ENCODE results near the gene FOXE3.

FOXE3 gene

DNA sequence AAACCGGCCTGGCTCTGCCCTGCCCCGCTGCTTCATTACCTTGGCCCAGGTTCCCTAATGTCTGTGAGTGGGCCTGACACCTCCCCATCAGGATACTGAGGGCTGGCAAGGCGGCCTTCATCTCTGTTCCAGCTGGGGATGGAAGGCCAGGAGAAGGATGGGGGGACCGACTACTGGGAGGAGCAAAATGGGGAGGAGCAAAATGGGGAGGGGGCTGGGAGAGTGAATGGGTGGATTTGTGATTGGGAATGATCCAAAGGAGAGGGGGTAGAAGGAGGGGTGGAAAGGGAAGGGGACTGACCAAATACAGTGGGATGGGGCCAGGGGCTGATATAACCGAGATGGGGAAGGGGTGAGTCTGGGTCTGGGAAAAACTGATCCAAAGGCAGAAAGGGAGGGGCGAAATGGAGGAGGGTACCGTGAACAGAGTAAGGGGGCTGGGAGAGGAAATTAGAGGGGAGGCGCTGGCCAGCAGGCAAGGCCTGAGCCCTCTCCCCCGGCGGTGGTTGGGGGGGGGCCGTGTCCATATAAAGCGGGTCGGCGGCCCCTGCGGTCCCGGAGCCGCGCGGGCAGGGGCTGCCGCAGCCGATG lies at the start of gene FOXE3:
FOXE3 (plus strand) TSS at position 558 of the 591 bp plus-strand sequence; CDS start at position 589, 31 bp downstream.
- no peak for DNase-seq (ENCODE audit: low read depth)
- H3K4me3 ChIP-seq (ENCODE audit: low read depth, low read length) = peak within 1 kb of the TSS; percentile 50

DNA sequence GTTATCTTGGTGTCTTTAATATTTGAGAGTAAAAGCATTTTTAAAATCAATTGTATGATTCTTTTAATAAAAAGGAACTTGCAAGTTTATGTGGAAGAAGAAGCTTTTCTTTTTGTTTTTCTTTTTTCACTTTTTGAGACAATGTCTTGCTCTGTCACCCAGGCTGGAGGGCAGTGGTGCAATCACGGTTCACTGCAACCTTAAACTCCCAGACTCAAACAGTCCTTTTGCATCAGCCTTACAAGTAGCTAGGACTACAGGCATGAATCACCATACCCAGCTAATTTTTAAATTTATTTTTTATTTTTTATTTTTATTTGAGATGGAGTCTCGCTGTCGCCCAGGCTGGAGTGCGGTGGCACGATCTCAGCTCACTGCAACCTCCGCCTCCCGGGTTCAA lies 48.4 kb upstream of the FOXE3 start:
- peak; percentile 41 for DNase-seq (ENCODE audit: low read depth)
- TF ChIP-seq, protein P1, sequence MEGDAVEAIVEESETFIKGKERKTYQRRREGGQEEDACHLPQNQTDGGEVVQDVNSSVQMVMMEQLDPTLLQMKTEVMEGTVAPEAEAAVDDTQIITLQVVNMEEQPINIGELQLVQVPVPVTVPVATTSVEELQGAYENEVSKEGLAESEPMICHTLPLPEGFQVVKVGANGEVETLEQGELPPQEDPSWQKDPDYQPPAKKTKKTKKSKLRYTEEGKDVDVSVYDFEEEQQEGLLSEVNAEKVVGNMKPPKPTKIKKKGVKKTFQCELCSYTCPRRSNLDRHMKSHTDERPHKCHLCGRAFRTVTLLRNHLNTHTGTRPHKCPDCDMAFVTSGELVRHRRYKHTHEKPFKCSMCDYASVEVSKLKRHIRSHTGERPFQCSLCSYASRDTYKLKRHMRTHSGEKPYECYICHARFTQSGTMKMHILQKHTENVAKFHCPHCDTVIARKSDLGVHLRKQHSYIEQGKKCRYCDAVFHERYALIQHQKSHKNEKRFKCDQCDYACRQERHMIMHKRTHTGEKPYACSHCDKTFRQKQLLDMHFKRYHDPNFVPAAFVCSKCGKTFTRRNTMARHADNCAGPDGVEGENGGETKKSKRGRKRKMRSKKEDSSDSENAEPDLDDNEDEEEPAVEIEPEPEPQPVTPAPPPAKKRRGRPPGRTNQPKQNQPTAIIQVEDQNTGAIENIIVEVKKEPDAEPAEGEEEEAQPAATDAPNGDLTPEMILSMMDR (conservative IDR thresholded peaks at IDR 0.05; ENCODE audit: low read depth, low read length) = no peak
- H3K4me3 ChIP-seq (ENCODE audit: low read depth, low read length) = no peak overlapping the region

More for the DNA sequence above, at the start of gene FOXE3:
- TF ChIP-seq, protein P1 (conservative IDR thresholded peaks at IDR 0.05; ENCODE audit: low read depth, low read length) = no peak

DNA sequence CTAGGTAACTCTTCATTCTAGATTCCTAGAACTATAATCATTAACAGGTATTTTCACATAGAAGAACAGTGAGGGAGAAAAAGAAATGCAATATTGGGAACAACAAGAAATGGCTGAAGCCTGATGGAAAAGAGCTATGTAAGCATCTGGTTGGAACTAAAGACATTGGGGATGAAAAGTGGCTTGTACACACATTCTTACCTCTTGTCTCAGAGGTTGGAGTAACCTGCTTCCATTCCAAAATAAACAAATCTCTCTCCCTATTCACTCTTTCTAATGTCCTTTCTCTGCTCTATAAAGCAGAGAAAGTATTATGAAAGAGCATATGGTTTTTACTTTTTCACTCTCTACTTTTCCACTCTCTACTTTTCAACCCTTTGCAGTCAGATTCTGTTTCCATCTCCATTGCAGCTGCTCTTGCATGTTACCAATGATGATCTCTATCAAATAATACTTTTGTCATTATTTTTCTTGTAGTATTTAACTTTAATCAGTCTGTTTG lies 45.0 kb upstream of the FOXE3 start:
- TF ChIP-seq, protein P1 (conservative IDR thresholded peaks at IDR 0.05; ENCODE audit: low read depth, low read length) = no peak
- DNase-seq (ENCODE audit: low read depth) = peak; percentile 48
- no peak overlapping the region for H3K4me3 ChIP-seq (ENCODE audit: low read depth, low read length)

DNA sequence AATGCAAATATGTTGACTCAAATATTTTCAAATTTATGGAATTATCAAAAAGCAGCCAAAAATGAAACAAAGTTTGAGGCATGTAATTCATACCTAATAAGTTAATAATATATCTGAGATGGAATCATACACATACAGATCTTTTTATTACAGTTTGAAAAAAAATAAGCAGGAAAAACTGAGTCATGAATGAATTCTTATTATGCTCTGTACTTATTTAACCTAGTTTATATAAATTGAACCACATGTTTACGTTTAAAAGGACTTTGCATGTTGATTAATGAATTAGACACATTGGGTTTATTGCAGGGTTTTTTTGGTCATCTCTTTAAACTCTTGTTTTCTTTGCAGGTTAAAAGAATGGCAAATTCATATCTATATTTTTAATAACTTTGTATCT lies 41.6 kb upstream of the FOXE3 start:
- DNase-seq (ENCODE audit: low read depth) = no peak
- TF ChIP-seq, protein P1 (conservative IDR thresholded peaks at IDR 0.05; ENCODE audit: low read depth, low read length) = no peak

DNA sequence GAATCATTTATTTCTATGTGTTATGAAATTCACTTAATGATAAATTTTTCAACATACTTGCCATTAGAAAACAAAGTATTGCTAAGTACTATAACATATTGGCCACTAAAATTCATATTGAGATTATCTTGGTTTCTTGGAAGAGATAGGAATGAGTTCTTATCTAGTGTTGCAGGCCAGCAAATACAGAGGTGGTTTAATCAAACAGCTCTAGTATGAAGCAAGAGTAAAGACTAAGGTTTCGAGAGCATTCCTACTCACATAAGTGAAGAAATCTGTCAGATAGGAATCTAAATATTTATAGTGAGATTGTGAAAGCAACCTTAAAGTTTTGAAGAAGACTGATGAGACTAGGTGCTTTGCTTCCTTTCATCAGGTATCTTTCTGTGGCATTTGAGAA lies 37.9 kb upstream of the FOXE3 start:
- H3K4me3 ChIP-seq (ENCODE audit: low read depth, low read length) = no peak overlapping the region
- DNase-seq (ENCODE audit: low read depth) = peak; percentile 64
- TF ChIP-seq, protein P1 (conservative IDR thresholded peaks at IDR 0.05; ENCODE audit: low read depth, low read length) = no peak

More for the DNA sequence above, 41.6 kb upstream of the FOXE3 start:
- H3K4me3 ChIP-seq (ENCODE audit: low read depth, low read length) = no peak overlapping the region

DNA sequence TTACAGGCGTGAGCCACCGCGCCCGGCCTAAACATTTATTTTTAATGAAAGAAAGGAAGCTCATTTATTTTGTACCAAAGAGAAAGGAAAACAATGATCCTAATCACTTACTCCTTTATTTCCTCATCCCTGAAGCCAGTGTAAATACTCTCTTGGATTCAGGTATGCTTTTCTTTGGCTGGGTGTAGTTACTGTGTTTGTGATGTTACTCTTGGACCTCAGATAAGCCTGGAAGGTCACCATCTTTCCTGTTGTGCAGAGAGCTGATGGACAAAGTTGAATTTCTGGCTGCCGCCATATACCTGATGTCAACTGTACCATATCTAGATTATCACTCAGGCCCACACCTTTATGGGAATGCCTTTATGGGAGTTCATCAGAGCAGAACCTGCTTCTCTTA lies 35.4 kb upstream of the FOXE3 start:
- TF ChIP-seq, protein P1 (conservative IDR thresholded peaks at IDR 0.05; ENCODE audit: low read depth, low read length) = no peak
- no peak overlapping the region for H3K4me3 ChIP-seq (ENCODE audit: low read depth, low read length)
- no peak for DNase-seq (ENCODE audit: low read depth)

DNA sequence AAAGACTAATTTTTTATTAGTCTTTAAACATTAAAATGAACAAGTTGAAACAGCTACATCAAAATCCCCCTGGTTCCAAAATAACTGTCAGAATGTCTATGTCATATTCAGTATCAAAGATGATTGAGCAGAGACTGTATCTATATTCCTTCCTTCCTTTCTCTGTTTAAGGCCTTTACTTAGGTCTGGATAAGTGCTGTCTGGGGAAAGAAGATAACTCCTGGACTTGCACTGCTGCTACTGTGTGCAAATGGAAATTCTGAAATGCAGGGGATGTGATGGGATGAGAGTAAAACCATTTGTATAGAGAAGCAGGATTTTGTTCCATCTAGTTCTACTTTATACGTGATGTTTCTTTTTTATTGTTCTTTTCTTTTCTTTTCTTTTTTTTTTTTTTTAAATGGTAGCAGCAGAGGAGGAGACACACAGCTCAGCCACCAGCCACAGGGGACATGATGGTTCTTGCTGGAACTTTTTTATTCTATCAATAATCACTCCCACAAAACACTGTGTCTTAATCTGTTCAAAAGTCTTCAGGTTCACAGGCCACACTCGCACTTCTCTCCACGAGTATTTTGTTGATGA lies 33.6 kb upstream of the FOXE3 start:
- no peak for DNase-seq (ENCODE audit: low read depth)
- TF ChIP-seq, protein P1 (conservative IDR thresholded peaks at IDR 0.05; ENCODE audit: low read depth, low read length) = no peak
- no peak overlapping the region for H3K4me3 ChIP-seq (ENCODE audit: low read depth, low read length)

All from choroid plexus epithelial cell (primary cell).